ENCODE measurements around the gene PCNP.

DNA sequence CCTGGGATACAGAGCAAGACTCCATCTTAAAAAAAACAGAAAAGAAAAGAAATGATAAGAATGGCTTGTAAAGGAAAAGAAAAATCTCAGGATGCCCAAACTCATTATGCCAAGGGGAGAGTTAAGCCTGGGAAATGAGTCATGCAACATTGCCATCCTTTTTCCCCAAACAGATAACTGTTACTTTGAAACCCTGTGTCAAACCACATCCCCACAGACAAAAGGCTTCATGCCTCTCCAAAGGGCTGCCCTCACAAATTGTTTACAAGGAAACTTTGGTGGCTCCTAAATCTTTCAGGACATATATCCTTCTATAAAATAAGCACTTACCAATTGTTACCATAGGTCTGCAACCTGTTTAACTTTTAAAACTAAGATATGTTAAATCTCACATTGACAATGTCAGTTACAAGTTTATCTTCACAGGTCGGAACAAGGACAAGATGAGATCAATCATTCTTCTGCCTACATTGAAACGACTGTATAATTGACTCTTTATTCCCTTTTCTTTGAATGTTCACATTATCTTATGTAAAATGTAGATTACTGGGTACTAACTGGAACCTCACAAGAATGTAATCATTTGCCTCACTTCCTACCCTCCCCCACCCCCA, 42.4 kb upstream of the PCNP start:
- TF ChIP-seq, protein P1, sequence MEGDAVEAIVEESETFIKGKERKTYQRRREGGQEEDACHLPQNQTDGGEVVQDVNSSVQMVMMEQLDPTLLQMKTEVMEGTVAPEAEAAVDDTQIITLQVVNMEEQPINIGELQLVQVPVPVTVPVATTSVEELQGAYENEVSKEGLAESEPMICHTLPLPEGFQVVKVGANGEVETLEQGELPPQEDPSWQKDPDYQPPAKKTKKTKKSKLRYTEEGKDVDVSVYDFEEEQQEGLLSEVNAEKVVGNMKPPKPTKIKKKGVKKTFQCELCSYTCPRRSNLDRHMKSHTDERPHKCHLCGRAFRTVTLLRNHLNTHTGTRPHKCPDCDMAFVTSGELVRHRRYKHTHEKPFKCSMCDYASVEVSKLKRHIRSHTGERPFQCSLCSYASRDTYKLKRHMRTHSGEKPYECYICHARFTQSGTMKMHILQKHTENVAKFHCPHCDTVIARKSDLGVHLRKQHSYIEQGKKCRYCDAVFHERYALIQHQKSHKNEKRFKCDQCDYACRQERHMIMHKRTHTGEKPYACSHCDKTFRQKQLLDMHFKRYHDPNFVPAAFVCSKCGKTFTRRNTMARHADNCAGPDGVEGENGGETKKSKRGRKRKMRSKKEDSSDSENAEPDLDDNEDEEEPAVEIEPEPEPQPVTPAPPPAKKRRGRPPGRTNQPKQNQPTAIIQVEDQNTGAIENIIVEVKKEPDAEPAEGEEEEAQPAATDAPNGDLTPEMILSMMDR (IDR thresholded peaks at IDR 0.05): no peak
- no peak for TF ChIP-seq EZH2 (IDR thresholded peaks at IDR 0.05; ENCODE audit: borderline replicate concordance, insufficient read depth, low read depth, low read length, poor library complexity, severe bottlenecking)
